ENCODE data around the gene CDC45.
"Not testable (repeated sequence)": the region's sequence is repeated elsewhere in the genome, so short reads cannot be mapped to it uniquely, and the experiment has no call there.

CDC45 gene

GRCh38 chr22:19530751-19531150, 51.0 kb downstream of the CDC45 start:
- DNase-seq (ENCODE audit: low read depth): no peak

DNA sequence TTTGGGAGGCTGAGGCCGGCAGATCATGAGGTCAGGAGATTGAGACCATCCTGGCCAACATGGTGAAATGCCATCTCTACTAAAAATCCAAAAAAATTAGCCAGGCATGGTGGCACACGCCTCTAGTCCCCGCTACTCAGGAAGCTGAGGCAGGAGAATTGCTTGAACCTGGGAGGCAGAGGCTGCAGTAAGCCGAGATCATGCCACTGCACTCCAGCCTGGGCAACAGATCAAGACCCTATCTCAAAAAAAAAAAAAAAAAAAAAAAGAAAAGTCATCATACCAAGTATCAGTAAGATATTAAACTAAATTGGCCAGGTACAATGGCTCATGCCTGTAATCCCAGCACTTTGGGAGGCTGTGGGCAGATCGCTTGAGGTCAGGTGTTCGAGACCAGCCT, 51.6 kb downstream of the CDC45 start:
- DNase-seq (ENCODE audit: low read depth): not testable (repeated sequence)

GRCh38 chr22:19533049-19533626, 53.4 kb downstream of the CDC45 start:
- DNase-seq (ENCODE audit: low read depth): no peak

DNA sequence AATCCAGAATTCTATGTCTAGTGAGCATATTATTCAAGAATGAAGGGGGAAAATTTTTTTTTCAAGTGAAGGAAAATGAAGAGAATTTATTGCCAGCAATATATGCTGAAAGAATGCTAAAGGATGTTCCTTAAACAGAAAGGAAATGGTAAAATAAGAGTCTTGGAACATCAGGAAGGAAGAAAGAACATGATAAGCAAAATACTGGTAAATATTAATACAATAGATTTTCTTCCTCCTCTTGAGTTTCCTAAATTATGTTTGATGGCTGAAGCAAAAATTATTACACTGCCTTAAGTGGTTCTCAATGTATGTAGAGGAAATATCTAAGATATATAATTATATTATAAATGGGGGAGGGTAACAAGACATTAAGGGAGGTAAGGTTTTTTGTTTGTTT, 54.1 kb downstream of the CDC45 start:
- no peak for DNase-seq (ENCODE audit: low read depth)

DNA sequence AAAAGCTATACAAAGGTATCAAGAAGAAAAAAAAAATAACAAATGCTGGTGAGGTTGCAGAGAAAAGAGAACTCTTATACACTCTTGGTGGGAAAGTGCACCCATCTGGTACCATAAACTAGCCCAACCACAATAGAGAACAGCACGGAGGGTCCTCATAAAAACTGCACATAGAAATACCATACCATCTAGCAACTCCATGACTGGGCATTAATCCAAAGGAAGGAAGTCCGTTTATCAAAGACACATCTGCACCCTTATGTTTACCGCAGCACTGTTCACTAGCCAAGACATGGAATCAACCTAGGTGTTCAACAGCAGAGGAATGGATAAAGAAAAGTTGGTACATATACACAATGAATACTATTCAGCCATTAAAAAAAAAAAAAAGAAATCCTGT, 55.3 kb downstream of the CDC45 start:
- no peak for DNase-seq (ENCODE audit: low read depth)

- DNase-seq (ENCODE audit: low read depth): no peak
Observed at GRCh38 chr22:19536564-19536963, 56.8 kb downstream of the CDC45 start.

DNA sequence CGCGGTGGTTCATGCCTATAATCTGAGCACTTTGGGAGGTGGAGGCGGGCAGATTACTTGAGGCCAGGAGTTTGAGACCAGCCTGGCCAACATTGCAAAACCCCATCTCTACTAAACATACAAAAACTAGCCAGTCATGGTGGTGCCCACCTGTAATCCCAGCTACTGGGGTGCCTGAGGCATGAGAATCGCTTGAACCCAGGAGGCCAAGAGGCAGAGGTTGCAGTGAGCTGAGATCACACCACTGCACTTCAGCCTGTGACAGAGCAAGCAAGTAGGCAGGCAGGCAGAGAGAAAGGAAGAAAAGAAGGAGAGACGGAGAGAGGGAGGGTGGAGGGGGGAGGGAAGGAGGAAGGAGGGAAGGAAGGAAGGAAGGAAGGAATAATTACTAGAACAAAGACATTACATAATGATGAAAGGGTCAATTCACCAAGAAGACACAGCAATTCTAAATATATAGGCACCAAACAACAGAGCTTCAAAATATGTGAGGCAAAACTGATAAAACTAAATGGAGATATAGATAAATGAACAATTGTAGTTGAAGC, 58.3 kb downstream of the CDC45 start:
- DNase-seq (ENCODE audit: low read depth): no peak

GRCh38 chr22:19540394-19540793, 60.7 kb downstream of the CDC45 start:
- DNase-seq (ENCODE audit: low read depth): no peak

DNA sequence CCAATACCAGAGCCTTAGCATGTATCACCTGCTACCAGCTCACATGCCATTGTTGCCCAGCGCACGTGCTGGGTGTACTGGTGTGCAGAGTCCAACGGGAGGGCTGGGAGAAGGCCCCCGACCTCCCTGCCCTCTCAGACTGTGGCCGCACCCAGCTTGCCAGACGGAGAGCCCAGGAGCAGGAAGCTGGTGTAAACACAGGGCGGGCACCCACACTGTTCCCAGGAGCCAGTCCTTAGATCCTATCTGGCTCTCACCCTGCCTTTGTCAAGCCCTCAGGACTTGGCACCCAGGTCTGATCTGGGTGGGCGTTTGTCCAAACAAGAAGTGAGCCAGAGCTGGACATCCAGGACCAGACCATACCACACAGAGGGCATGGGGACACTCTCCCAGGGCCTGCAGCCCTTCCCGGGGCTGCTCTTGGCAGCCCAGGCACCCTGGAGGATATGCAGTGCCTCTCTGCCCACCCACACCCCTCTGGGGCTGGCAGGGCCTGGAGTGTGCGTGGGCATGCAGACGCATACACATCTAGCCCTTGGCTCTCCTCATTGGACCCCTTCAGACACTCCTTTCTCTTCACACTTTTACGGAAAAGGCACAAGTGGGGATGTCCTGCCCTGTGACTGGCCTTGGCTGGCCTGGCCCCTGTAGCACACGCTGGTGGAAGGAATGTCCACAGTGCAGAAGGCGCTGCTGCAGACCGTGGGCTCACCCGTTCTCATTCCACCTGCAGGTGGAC, 64.4 kb downstream of the CDC45 start:
- DNase-seq (ENCODE audit: low read depth): no peak

DNA sequence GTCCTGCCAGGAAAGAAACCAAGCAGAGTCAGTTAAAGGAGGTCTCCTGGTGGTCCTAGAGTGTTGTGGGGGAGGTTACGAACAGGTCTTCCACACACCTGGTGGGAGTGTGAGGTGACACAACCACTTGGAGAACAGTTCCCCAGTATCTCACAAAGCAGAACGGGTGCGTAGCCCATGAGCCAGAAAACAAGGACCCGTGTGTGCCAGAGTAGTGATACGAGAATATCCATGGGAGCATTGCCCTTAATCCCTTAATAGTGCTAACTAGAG, 66.2 kb downstream of the CDC45 start:
- DNase-seq (ENCODE audit: low read depth): no peak

DNA sequence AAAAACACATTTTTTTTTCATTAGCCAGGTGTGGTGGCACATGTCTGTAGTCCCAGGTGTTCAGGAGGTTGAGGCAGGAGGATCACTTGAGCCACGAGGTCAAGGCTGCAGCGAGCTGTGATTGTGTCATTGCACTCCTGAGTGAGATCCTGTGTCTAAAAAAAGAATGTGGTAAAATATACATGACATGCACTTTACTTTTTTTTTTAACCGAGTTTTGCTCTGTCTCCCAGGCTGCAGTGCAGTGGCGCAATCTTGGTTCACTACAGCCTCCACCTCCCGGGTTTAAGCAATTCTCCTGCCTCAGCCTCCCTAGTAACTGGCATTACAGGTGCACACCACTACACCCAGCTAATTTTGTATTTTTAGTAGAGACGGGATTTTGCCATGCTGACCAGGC, 67.0 kb downstream of the CDC45 start:
- no peak for DNase-seq (ENCODE audit: low read depth)

DNA sequence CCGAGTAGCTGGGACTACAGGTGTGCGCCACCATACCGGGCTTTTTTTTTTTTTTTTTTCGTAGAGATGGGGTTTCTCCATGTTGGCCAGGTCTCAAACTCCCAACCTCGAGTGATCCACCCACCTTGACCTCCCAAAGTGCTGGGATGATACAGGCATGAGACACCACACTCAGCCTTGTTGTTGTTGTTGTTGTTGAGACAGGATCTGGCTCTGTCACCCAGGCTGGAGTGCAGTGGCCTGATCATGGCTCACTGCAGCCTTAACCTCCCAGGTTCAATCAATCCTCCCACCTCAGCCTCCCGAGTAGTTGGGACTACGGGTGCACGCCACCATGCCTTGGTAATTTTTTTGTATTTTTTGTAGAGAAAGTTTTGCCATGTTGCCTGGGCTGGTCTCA, 67.9 kb downstream of the CDC45 start:
- no peak for DNase-seq (ENCODE audit: low read depth)

GRCh38 chr22:19548427-19548826, 68.7 kb downstream of the CDC45 start:
- DNase-seq (ENCODE audit: low read depth): not testable (repeated sequence)

- no peak for DNase-seq (ENCODE audit: low read depth)
Observed at GRCh38 chr22:19548964-19549363, 69.2 kb downstream of the CDC45 start.

- no peak for DNase-seq (ENCODE audit: low read depth)
Observed at GRCh38 chr22:19549428-19549827, 69.7 kb downstream of the CDC45 start.

DNA sequence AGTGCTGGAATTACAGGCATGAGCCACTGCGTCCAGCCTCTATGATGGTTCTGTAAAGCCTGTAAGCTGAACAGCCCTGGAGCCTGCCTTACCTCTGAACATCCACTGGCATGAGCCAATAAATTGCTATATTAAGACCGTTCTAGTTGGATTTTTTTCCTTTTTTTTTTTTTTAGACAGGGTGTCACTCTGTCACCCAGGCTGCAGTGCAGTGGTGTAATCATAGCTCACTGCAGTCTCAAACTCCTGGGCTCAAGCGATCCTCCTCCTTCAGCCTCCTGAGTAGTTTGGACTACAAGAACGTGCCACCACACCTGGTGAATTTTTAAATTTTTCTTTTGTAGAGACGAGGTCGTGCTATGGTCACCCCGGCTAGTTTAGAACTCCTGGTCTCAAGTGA, 70.7 kb downstream of the CDC45 start:
- no peak for DNase-seq (ENCODE audit: low read depth)

GRCh38 chr22:19553201-19553600, 73.5 kb downstream of the CDC45 start:
- DNase-seq (ENCODE audit: low read depth): no peak

DNA sequence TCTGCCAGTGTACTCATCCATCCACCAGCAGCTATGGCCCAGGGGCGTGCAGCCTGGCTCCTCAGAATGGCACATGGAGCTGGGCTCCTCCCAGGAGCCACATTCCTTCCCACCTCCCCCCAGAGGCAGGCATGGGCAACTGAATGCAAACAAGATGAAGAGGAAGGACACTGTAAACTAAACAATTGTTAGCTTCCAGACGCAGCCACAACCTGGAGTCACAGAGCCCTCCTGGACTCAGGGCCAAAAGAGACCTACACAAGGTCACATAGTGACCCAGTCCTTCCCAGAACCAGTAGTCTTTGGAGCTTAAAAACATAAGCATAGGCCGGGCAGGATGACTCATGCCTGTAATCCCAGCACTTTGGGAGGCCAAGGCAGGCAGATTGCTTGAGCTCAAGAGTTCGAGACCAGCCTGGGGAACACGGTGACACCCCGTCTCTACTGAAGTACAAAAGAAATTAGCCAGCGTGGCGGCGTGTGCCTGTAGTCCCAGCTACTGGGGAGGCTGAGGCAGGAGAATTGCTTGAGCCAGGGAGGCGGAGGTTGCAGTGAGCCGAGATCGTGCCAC, 75.2 kb downstream of the CDC45 start:
- peak; percentile 11 for DNase-seq (ENCODE audit: low read depth)

DNA sequence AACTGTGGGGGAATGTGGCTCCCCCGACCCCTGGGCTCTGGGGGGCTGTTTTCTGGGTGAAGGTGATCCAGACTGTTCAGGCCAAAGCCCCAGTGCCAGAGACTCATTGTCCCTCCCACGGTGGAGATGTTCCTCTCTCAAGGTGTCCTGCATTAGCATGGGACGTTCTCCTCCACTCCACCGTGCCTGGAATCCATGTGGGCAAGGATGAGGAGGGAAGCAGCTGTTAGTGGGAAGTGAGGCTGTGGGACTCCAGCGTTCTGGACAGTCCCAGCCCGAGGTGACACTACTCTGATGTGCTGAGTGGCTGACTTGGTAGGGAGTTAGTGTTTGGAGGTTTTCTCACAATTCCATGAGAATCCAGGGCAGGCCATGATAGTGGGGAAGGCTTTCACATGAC, 75.9 kb downstream of the CDC45 start:
- no peak for DNase-seq (ENCODE audit: low read depth)

DNA sequence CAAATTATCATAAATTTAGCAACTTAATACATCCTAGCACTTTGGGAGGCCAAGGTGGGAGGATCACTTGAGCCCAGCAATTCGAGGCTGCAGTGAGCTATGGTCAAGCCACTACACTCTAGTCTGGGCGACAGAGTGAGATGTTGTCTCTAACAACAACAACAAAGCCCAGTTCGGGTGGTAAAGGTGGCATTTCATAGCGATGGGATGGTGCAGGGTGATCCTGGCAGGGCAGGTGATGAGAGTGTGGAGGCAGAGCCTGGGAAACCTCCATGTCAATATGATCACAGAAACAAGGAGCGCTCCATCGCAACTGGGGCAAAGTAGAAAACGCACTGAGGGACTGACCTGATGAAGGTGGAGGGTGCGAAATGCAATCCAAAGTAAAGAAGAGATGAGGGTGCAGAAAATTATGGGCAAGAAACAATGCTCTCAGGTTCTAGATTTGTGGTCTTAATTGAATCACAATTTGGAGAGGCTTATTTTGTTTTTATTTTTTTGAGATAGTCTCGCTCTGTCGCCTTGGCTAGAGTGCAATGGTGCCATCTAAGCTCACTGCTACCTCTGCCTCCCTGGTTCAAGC, 77.3 kb downstream of the CDC45 start:
- DNase-seq (ENCODE audit: low read depth): no peak

- DNase-seq (ENCODE audit: low read depth): no peak
Observed at GRCh38 chr22:19559324-19559811, 79.6 kb downstream of the CDC45 start.

GRCh38 chr22:19559956-19560355, 80.2 kb downstream of the CDC45 start:
- DNase-seq (ENCODE audit: low read depth): no peak
